HepG2 (cell line): ENCODE results near the gene ZBTB2. TPM values are rescaled to one million over a fixed set of nuclear protein-coding genes. Genes with fewer than 3 reads are reported as not detected.

Source experiments
- BRCA1 ChIP-seq: sonication (generic); formaldehyde crosslinking; IDR thresholded peaks from 2 replicates; pipeline ENCODE4 v1.4.0; 2020; ENCODE audit warnings: missing genetic modification reagents
- CCAR2 ChIP-seq: fragments of 200-400 bp; formaldehyde crosslinking; optimal IDR thresholded peaks from 2 replicates; pipeline ENCODE3; 2018; ENCODE audit warnings: low read depth, mild to moderate bottlenecking, low read length, moderate library complexity
- DZIP1 ChIP-seq: sonication (generic); formaldehyde crosslinking; IDR thresholded peaks from 2 replicates; pipeline ENCODE4 v1.5.0; 2020; ENCODE audit warnings: mild to moderate bottlenecking, missing genetic modification reagents
- FOXO4 ChIP-seq: sonication (generic); formaldehyde crosslinking; conservative IDR thresholded peaks from 2 replicates; pipeline ENCODE4 v1.8.1; 2023; ENCODE audit warnings: missing genetic modification reagents
- GABPA ChIP-seq, 2 experiments: IDR thresholded peaks; 2 replicates each; pipeline ENCODE4 v1.6.1; 2011 to 2016; ENCODE audit warnings: low read depth in 2 of 2, low read length in 1 of 2, missing biosample characterization in 1 of 2, missing genetic modification characterization in 1 of 2
- KLF15 ChIP-seq: sonication (generic); formaldehyde crosslinking; IDR thresholded peaks from 2 replicates; pipeline ENCODE4 v1.8.1; 2023; ENCODE audit warnings: borderline replicate concordance, mild to moderate bottlenecking, inconsistent platforms, missing genetic modification reagents, mixed read lengths
- MEF2D ChIP-seq: sonication (generic); formaldehyde crosslinking; IDR thresholded peaks from 2 replicates; pipeline ENCODE4 v1.5.1; 2020; ENCODE audit warnings: mild to moderate bottlenecking, missing genetic modification reagents
- NFE2L2 ChIP-seq: fragments of 150-350 bp; IDR thresholded peaks from 2 replicates; pipeline ENCODE4 v1.6.1; 2014; ENCODE audit warnings: low read length
- NR2C2 ChIP-seq: sonication (generic); formaldehyde crosslinking; IDR thresholded peaks from 2 replicates; pipeline ENCODE4 v1.4.0; 2020; ENCODE audit warnings: missing genetic modification reagents, mild to moderate bottlenecking, moderate library complexity, borderline replicate concordance
- PTBP1 ChIP-seq: fragments of 200-400 bp; formaldehyde crosslinking; IDR thresholded peaks from 2 replicates; pipeline ENCODE4 v1.6.1; 2018; ENCODE audit warnings: low read length, low read depth; ENCODE audit not compliant: poor library complexity, severe bottlenecking
- RNF2 ChIP-seq: fragments of 450-650 bp; conservative IDR thresholded peaks from 2 replicates; pipeline ENCODE4 v1.6.1; 2016; ENCODE audit warnings: low read depth
- SKIL ChIP-seq: sonication (generic); formaldehyde crosslinking; IDR thresholded peaks from 2 replicates; pipeline ENCODE4 v1.8.0; 2022; ENCODE audit warnings: missing genetic modification reagents, mild to moderate bottlenecking, moderate library complexity, borderline replicate concordance
- ZC3H4 ChIP-seq: sonication (generic); formaldehyde crosslinking; IDR thresholded peaks from 2 replicates; pipeline ENCODE4 v1.4.0; 2020; ENCODE audit warnings: missing genetic modification reagents, borderline replicate concordance
- ZIK1 ChIP-seq: sonication (generic); formaldehyde crosslinking; IDR thresholded peaks from 2 replicates; pipeline ENCODE4 v1.5.0; 2020; ENCODE audit warnings: mild to moderate bottlenecking, low read depth, missing genetic modification reagents, borderline replicate concordance
- ZNF232 ChIP-seq: sonication (generic); formaldehyde crosslinking; IDR thresholded peaks from 2 replicates; pipeline ENCODE4 v1.4.0; 2020; ENCODE audit warnings: missing genetic modification reagents, borderline replicate concordance
- ZNF563 ChIP-seq: sonication (generic); formaldehyde crosslinking; IDR thresholded peaks from 2 replicates; pipeline ENCODE4 v1.8.0; 2022; ENCODE audit warnings: mild to moderate bottlenecking, moderate library complexity, missing genetic modification reagents
- ZNF615 ChIP-seq: sonication (generic); formaldehyde crosslinking; IDR thresholded peaks from 2 replicates; pipeline ENCODE4 v1.5.0; 2020; ENCODE audit warnings: mild to moderate bottlenecking, missing genetic modification reagents, borderline replicate concordance
- ZSCAN29 ChIP-seq: sonication (generic); formaldehyde crosslinking; conservative IDR thresholded peaks from 2 replicates; pipeline ENCODE4 v1.4.0; 2020; ENCODE audit warnings: mild to moderate bottlenecking, missing genetic modification reagents
- polyA plus RNA-seq, 8 experiments: library from polyadenylated mRNA; depleted of rRNA in 3 of 8; stranded (reverse) in 7 of 8; unstranded in 1 of 8; fragments of >200 nt; fragmentation: Illumina TruSeq in 4 of 8; extraction: Trizol in 4 of 8; gene quantifications; 2 replicates each; pipeline versions ENCODE4 v1.2.1 to v1.2.3, GENCODE V29; 2011 to 2016; ENCODE audit warnings: low read depth in 4 of 8, missing spikeins in 1 of 8, mixed read lengths in 1 of 8; ENCODE audit not compliant: insufficient read depth in 1 of 8
- total RNA-seq, 5 experiments: library from RNA; depleted of rRNA; stranded (reverse); fragments of >200 nt; fragmentation: Illumina TruSeq; extraction: Trizol; gene quantifications; 2 replicates each; pipeline ENCODE4 v1.2.3, GENCODE V29; 2016; ENCODE audit warnings: low read depth in 1 of 5
- TF ChIP-seq, protein P1 (sequence below): sonication (generic); formaldehyde crosslinking; IDR thresholded peaks from 2 replicates; pipeline ENCODE4 v1.4.0; 2020; ENCODE audit warnings: low read depth, mild to moderate bottlenecking, missing genetic modification reagents
- TF ChIP-seq, protein P2 (sequence below): IDR thresholded peaks from 2 replicates; pipeline ENCODE4 v1.6.1; 2018; ENCODE audit warnings: missing genetic modification reagents

The ZBTB2 gene
- total and polyA plus RNA-seq, 2 of the 13 experiments (the other 11 are each of a cell fraction or from before 2014, with no cell fraction given): 15.4 to 22.8 TPM

- TF ChIP-seq DZIP1 (CRISPR knock-in tag) (no peak), SKIL (peak; percentile 83), ZSCAN29 (CRISPR knock-in tag) (no peak), ZNF563 (CRISPR knock-in tag) (peak; percentile 83; the same call in 1 of the 2 replicates), NR2C2 (CRISPR knock-in tag) (peak; percentile 36; the same call in 1 of the 2 replicates), ZIK1 (no peak; the same call in 1 of the 2 replicates), NFE2L2 (no peak), RNF2 (no peak; the same call in 1 of the 2 replicates), FOXO4 (CRISPR knock-in tag) (no peak), ZNF232 (CRISPR knock-in tag) (no peak), KLF15 (CRISPR knock-in tag) (no peak), CCAR2 (peak; percentile 66), ZNF615 (CRISPR knock-in tag) (no peak), GABPA (IDR thresholded peaks at IDR 0.05; ENCODE audit: low read depth, low read length) (peak; percentile 39; the same call in 1 of the 2 replicates), GABPA (CRISPR knock-in tag; IDR thresholded peaks at IDR 0.05; ENCODE audit: low read depth) (peak; percentile 24; the same call in 1 of the 2 replicates), ZC3H4 (CRISPR knock-in tag) (0 out of 2 replicates have a peak, but pooled peaks have one; percentile 15), MEF2D (CRISPR knock-in tag) (0 out of 2 replicates have a peak, but pooled peaks have one; percentile 10), PTBP1 (no peak), BRCA1 (CRISPR knock-in tag) (no peak)
- TF ChIP-seq, protein P1, sequence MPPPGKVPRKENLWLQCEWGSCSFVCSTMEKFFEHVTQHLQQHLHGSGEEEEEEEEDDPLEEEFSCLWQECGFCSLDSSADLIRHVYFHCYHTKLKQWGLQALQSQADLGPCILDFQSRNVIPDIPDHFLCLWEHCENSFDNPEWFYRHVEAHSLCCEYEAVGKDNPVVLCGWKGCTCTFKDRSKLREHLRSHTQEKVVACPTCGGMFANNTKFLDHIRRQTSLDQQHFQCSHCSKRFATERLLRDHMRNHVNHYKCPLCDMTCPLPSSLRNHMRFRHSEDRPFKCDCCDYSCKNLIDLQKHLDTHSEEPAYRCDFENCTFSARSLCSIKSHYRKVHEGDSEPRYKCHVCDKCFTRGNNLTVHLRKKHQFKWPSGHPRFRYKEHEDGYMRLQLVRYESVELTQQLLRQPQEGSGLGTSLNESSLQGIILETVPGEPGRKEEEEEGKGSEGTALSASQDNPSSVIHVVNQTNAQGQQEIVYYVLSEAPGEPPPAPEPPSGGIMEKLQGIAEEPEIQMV (CRISPR knock-in tag): 0 out of 2 replicates have a peak, but pooled peaks have one; percentile 6
- TF ChIP-seq, protein P2, sequence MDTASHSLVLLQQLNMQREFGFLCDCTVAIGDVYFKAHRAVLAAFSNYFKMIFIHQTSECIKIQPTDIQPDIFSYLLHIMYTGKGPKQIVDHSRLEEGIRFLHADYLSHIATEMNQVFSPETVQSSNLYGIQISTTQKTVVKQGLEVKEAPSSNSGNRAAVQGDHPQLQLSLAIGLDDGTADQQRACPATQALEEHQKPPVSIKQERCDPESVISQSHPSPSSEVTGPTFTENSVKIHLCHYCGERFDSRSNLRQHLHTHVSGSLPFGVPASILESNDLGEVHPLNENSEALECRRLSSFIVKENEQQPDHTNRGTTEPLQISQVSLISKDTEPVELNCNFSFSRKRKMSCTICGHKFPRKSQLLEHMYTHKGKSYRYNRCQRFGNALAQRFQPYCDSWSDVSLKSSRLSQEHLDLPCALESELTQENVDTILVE (CRISPR knock-in tag): peak; percentile 100
These were observed 996 bp downstream of the ZBTB2 start (continued) for GRCh38 chr6:151390276-151390850.
